Tibial nerve (tissue), 4 donors: ENCODE data around the gene NDFIP2.

Experiments used
- EP300 ChIP-seq, 2 donors: sonication (generic); formaldehyde crosslinking; IDR thresholded peaks; one replicate each; pipeline ENCODE4 v1.6.1; 2017; ENCODE audit warnings: antibody characterized with exemption in 2 of 2, mild to moderate bottlenecking in 1 of 2
- POLR2A ChIP-seq, 2 donors: fragments of 450-650 bp; IDR thresholded peaks; one replicate each; pipeline ENCODE4 v1.6.1; 2017; ENCODE audit warnings: antibody characterized with exemption in 2 of 2, mild to moderate bottlenecking in 2 of 2, moderate library complexity in 2 of 2
- TF ChIP-seq, protein P1 (sequence below), 5 experiments: fragments of 200-600 bp in 3 of 5; fragments of 450-650 bp in 2 of 5; sonication (generic) in 3 of 5; IDR thresholded peaks; one replicate each; pipeline ENCODE4 v1.5.1; 2016 to 2019; ENCODE audit warnings: antibody characterized with exemption in 5 of 5, mild to moderate bottlenecking in 3 of 5, moderate library complexity in 2 of 5

DNA sequence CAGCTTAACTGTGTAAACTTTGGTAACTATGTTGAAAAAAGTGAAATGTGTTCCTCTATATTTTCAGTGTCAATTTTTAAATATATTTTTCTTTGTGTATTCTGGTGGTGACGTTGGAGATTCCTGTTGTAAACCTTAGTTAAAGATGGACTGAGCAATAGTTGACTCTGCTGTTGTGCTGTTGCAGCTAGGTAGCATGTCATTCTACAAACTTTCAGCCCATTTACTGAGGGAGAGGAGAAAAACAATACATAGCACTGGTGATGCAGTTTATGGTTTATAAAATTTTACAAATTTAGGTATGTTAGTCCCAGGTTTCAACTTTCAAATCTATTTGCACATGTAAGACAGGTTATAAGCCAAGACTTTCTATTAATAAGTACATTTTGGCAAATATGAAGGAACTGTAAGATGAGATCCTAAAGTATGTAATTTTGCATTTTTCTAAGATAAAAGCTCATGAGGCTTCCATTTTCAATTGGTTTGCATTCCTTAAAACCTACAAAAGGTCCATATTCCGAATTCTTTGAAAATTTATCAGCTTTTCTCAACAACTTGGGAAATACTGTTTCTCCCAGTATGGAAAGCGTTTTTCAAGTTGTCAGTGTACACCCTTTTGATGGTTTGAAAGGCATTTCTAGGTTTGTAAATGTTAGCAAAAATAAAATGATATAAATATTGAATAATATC, 1.5 kb downstream of the NDFIP2 start:
- TF ChIP-seq, protein P1, sequence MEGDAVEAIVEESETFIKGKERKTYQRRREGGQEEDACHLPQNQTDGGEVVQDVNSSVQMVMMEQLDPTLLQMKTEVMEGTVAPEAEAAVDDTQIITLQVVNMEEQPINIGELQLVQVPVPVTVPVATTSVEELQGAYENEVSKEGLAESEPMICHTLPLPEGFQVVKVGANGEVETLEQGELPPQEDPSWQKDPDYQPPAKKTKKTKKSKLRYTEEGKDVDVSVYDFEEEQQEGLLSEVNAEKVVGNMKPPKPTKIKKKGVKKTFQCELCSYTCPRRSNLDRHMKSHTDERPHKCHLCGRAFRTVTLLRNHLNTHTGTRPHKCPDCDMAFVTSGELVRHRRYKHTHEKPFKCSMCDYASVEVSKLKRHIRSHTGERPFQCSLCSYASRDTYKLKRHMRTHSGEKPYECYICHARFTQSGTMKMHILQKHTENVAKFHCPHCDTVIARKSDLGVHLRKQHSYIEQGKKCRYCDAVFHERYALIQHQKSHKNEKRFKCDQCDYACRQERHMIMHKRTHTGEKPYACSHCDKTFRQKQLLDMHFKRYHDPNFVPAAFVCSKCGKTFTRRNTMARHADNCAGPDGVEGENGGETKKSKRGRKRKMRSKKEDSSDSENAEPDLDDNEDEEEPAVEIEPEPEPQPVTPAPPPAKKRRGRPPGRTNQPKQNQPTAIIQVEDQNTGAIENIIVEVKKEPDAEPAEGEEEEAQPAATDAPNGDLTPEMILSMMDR (IDR thresholded peaks at IDR 0.05): no peak
- TF ChIP-seq POLR2A (IDR thresholded peaks at IDR 0.05) (no peak), EP300 (IDR thresholded peaks at IDR 0.05) (no peak)
